Retinal pigment epithelial cell (primary cell): ENCODE data around the gene CALHM1.

Experiments used
- DNase-seq: peaks from one replicate; pipeline ENCODE4 v3.0.0-alpha.2; 2010; ENCODE audit warnings: low read depth
- H3K4me3 ChIP-seq: 2 replicates; pipeline ENCODE4 v1.5.1; 2011; ENCODE audit warnings: mild to moderate bottlenecking, low read length, control low read depth, moderate library complexity
- TF ChIP-seq, protein P1 (sequence below): conservative IDR thresholded peaks from 2 replicates; pipeline ENCODE4 v1.5.1; 2011; ENCODE audit warnings: low read depth, low read length, control low read depth, inconsistent platforms

Gene CALHM1

GRCh38 chr10:103481974-103482531, 23.4 kb upstream of the CALHM1 start:
- H3K4me3 ChIP-seq = no peak overlapping the region
- TF ChIP-seq, protein P1, sequence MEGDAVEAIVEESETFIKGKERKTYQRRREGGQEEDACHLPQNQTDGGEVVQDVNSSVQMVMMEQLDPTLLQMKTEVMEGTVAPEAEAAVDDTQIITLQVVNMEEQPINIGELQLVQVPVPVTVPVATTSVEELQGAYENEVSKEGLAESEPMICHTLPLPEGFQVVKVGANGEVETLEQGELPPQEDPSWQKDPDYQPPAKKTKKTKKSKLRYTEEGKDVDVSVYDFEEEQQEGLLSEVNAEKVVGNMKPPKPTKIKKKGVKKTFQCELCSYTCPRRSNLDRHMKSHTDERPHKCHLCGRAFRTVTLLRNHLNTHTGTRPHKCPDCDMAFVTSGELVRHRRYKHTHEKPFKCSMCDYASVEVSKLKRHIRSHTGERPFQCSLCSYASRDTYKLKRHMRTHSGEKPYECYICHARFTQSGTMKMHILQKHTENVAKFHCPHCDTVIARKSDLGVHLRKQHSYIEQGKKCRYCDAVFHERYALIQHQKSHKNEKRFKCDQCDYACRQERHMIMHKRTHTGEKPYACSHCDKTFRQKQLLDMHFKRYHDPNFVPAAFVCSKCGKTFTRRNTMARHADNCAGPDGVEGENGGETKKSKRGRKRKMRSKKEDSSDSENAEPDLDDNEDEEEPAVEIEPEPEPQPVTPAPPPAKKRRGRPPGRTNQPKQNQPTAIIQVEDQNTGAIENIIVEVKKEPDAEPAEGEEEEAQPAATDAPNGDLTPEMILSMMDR = peak; percentile 75
- no peak for DNase-seq

GRCh38 chr10:103480521-103480920, 21.8 kb upstream of the CALHM1 start:
- no peak for DNase-seq
- no peak overlapping the region for H3K4me3 ChIP-seq
- TF ChIP-seq, protein P1 = no peak

DNA sequence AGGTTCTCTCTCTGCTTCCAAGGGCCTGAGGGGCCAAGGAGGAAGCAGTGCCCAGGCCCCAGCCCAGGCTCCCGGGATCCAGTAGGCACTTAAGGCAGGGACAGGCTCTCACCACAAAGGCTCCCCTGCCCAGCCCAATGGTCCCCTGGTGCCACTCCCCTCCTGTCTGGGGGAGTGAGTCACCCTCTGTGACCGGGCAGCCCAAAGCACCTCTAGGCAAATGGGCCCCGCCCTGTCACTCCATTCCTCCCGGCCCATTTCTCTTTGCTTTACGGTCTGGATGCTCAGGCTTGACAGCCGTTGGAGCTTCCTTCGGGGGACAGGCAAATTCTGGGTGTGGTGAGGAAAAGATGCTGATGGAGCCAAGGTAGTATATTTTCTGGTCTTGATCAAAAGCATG, 20.4 kb upstream of the CALHM1 start, which contains the start of gene CALHM3:
CALHM3 (minus strand) TSS at position 106 of the 400 bp plus-strand sequence. CDS start 208 bp downstream, outside the sequence.
- DNase-seq = no peak
- H3K4me3 ChIP-seq = no peak within 1 kb of the TSS
- TF ChIP-seq, protein P1 = no peak

GRCh38 chr10:103478671-103479070, 20.0 kb upstream of the CALHM1 start:
- H3K4me3 ChIP-seq = no peak overlapping the region
- DNase-seq = no peak
- TF ChIP-seq, protein P1 = no peak

GRCh38 chr10:103476046-103476768, 17.5 kb upstream of the CALHM1 start:
- TF ChIP-seq, protein P1 = peak; percentile 24
- no peak for DNase-seq
- H3K4me3 ChIP-seq = no peak overlapping the region

DNA sequence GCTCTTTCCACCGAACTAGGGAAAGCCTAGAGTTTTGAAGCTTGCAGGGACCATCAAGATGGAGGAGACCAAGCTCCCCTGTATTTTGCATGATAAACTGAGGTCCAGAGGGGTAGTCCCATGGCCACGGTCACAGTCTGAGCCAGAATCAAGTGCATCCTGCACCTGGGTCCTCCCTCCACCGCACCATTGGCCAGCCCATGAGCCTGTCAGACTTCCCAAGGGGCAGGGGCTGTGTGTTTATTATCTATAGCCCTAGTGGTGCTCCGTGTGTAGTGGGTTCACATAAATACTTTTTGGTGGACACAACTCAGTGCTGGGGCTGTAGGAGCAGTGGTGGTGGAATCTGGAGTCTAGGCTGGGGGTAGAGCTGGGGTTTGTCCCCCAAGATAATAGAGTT, 16.7 kb upstream of the CALHM1 start:
- H3K4me3 ChIP-seq = no peak overlapping the region
- TF ChIP-seq, protein P1 = no peak
- DNase-seq = no peak

DNA sequence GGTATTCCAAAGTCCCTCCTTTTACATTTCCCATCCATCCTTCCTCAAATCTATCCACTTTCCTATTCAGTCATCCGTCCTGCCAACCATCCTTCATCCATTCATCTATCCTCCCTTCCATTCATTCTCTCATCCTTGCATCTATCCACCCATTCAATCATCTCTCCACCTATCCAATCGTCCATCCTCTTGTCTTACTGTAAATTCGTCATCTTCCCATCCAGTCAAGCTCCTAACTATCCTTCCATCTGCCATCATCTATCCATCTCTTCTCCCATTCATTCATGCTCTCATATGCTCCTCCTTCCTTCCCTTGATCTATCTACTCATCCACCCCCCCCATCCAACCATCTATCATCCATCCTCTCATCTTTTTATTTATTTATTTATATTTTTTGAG, 15.4 kb upstream of the CALHM1 start:
- no peak for DNase-seq
- TF ChIP-seq, protein P1 = no peak

More for the DNA sequence above, 15.4 kb upstream of the CALHM1 start:
- no peak overlapping the region for H3K4me3 ChIP-seq
